ENCODE data around the gene DDX24.

Gene DDX24, protein sequence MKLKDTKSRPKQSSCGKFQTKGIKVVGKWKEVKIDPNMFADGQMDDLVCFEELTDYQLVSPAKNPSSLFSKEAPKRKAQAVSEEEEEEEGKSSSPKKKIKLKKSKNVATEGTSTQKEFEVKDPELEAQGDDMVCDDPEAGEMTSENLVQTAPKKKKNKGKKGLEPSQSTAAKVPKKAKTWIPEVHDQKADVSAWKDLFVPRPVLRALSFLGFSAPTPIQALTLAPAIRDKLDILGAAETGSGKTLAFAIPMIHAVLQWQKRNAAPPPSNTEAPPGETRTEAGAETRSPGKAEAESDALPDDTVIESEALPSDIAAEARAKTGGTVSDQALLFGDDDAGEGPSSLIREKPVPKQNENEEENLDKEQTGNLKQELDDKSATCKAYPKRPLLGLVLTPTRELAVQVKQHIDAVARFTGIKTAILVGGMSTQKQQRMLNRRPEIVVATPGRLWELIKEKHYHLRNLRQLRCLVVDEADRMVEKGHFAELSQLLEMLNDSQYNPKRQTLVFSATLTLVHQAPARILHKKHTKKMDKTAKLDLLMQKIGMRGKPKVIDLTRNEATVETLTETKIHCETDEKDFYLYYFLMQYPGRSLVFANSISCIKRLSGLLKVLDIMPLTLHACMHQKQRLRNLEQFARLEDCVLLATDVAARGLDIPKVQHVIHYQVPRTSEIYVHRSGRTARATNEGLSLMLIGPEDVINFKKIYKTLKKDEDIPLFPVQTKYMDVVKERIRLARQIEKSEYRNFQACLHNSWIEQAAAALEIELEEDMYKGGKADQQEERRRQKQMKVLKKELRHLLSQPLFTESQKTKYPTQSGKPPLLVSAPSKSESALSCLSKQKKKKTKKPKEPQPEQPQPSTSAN

DNA sequence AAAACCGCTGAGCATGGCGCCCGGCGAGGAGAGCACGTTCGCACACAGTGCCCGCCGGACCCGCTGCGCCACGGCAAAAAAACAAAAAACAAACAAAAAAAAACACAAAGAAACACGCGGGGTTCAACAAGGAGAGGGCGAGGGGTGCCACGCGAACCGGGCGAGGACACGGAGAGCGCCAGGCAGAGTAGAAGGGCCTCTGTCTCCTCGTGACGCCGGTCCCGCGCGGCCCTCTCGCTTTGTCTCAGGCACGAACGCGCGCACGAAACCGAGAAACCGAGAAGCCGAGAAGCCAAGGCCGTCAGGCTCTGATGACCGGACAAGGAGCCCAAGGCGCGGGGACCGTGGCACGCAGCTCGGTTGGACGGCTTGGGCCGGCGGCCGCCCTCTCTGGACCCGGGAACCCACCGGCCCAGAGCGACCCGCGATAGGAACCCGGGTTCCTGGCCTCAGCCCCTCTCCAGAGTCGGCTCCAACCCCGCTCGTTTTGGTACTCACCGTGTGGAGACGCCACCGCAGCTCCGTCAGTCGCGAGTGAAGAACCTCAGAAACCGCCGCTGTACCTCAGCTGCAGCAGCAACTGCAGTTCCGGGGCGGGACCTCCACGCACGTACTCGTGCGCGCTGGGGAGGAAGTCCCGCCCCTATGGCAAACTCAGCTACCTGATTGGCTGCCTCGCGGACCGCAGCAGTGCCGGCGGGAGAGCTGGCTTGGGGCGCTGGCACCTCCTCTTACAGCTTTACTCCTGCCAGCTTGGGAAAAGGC is at the start of gene DDX24, which contains the start of gene IFI27L1:
Gene DDX24 (minus strand): TSS at position 582 of the 765 bp plus-strand sequence. CDS start 1,460 bp downstream, outside the sequence.
Gene IFI27L1 (plus strand): TSS at position 690 of the 765 bp plus-strand sequence. CDS start 15,628 bp downstream, outside the sequence.
- peak; percentile 97 for DNase-seq

DNA sequence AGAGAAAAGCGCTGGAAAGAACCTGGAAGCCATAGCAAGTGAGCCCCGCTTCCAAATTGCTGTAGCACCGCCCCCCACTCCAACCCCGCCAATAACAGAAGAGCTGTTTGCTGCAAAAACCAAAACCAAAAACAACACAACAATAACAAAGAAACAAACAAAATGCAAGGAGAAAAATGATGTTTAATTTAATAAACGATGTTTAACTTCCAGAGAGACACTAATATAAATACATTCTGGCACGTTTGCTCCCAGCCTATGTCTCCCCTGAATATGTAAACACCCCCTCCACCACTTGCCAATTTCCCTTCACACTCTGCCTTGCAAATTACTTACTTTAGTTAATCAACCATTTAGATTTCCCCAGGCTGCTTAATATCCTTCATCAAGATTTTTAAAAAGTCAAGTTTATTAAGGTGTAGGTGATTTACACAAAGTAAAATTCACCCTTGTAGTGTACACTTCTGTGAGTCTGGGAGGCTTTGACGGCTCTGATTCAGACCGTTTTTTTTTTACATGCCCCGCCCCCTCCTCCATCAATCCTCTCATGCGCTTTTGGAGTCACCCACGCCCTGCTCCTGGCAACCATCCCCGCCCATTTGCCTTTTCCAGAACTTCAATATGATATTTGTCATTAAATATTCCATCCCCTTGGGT is 48.9 kb upstream of the DDX24 start:
- DNase-seq = peak; percentile 42

DNA sequence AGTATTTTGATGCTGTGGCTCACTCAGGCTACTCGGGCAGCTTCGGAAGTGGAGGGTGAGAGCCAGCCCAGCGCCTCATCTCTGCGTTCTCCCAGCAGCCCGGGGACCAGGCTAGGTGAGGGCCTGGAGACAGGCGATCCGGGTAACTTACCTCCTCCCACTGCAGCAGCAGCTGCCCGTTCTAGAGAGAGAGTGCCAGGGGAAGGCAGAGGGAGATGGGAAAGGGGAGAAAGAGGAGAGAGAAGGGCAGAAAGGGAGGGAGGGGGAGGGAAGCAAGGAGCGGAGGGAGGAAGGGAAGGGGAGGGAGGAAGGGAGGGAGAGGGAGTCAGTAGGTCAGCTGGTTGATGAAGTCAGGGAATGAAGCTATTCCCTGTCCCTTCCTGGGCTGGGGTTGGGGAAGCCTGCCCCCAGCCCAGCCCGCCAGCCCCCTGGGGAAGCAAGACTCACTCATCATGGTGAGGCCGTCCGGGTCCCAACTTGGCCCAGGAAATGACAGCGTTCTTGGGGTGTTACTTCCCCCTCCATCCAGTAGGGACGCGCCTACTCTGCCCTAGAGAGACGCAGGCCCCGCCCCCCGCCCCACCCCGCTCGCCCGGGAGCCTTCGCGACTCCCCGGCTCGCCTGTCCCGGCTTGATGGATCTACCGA is 48.2 kb upstream of the DDX24 start, which contains the start of gene IFI27L2:
Gene IFI27L2 (minus strand): TSS at position 494 of the 647 bp plus-strand sequence. CDS start 40 bp downstream, at position 454.
- peak; percentile 79 for DNase-seq

DNA sequence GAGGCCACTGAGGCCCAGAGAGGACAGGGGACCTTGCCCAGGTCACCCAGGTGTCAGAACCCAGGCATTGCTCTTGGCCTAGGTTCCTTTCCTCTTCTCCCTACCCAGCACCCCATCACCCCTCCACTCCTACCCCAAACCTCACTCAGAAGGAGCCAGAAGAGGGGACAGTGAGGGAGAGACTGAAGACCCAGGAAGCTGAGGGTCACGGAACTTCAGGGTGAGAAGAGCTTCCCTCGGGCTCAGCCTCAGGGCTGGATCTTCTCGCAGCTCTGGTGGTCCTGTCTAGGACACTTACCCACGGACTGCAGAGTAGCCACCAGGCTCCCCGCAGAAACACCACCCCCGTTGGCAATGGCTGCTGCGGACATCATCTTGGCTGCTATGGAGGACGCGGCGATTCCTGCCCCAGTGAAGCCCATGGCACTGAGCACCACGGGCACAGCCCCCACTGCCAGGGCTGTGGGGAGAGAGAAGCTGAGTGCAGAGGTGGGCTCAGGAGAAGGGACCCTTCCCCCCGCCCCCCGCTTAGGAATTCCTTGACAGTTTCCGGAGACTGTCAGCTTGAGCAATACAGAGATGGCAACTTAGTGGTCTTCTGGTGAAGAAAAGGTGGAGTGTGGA is 47.3 kb upstream of the DDX24 start:
- DNase-seq = no peak

DNA sequence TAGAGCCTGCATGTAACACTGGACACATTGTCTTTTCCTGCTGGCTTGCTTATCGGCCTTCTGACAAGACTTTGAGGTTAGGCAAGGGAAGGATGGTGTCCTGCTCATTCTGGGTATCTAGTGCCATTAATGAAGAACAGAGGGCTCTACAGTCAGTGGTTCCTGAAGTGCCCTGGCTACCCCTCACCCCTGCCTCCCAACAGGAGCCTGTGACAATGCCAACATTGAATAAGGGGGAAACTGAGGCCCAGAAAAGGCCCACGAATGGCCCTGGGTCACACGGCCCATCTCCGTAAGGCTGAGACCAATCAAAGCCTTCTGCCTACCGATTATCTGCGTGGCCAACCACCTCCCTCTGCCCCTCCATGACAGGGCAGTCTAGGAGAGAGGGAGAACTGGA is 46.3 kb upstream of the DDX24 start:
- no peak for DNase-seq

DNA sequence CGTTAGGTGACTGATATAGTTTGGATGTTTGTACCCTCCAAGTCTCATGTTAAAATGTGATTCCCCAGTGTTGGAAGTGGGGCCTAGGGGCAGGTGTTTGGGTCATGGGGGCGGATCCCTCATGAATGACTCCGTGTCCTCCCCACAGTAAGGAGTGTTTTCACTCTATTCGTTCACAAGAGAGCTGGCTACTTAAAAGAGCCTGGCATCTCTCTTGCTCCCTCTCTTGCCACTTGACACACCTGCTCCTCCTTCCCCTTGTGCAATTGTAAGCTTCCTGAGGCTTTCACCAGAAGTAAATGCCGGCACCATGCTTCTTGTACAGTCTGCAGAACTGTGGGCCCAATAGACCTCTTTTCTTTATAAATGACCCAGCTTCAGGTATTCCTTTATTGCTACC is 45.8 kb upstream of the DDX24 start:
- DNase-seq = no peak

DNA sequence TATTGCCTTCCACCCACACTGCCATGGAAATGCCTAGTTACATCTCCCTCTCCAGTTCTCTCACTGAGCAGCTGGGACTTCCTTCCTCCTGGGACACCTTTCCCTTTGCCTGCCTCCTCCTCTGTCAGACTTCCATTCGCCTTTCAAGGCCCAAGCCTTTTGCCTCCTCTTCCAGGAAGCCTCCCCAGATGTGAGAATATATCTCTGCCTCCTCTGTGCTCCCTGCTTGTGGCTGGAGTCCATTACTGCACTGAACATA is 45.3 kb upstream of the DDX24 start:
- DNase-seq = no peak

DNA sequence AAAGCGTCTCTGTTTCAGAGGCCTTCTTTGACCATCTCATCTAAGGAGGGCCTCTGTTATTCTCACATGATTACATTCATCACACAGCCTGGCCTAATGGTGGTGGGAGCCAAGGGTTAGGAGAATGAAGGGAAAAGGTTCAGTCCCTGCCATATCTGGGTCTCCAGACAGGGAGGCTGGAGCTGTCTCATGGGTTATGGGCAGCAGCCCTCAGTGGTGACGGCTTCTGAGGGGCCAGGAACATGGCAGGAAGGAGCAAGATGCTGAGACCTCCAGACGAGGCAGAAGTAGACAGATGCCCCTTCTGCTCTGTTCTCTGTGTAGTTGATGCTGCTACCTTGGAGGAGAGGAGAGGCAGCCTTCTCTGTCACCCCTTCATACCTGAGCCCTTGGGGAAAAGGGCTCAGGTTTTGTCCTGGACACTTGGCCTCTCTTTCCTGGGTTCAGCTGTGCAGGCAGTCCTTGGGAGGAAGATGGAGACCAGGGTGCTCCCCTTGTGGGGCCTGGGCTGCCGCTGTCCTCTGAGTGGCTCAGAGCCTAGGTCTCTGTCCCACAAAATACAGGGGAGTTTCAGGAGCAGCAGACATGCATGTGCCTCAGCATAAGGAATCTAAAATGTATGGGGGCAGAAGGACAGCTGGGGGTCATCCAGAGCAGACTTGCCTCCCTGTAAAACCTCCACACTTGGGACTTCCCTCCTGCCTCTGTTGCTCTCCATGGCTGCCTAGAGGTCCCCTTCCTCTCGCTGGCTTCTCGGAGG is 44.8 kb upstream of the DDX24 start:
- no peak for DNase-seq

DNA sequence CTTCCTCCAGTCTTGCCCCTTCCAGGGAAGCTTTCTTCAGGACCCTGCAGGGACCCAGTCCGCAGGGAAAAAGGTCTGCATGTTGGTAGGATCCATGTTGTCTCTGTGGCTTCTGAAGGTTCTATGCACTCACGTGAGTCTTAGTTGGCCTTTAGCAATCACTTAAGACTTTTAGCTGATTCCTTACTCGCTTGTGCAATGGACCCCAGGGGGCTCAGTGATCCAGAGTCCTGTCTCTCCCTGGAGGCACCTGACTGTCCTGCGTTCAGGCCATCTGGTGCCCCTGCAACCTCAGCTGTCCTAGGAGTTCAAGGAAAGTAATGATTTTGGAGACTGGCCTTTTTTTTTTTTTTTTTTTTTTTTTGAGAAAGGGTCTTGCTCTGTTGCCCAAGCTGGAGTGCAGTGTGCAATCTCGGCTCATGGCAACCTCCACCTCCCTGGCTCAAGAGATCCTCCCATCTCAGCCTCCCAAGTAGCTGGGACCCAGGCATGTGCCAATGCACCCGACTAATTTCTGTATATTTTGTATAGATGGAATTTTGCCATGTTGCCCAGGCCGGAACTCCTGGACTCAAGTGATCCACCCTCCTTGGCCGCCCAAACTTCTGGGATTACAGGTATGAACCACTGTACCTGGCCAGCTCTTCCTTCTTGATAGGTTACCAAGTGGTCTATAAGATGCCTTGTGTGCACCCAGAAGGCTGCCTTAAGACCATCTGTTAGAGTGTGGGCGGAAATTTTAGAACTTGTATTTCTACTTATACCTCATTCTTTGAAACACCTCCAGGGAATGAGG is 43.8 kb upstream of the DDX24 start:
- DNase-seq = no peak

DNA sequence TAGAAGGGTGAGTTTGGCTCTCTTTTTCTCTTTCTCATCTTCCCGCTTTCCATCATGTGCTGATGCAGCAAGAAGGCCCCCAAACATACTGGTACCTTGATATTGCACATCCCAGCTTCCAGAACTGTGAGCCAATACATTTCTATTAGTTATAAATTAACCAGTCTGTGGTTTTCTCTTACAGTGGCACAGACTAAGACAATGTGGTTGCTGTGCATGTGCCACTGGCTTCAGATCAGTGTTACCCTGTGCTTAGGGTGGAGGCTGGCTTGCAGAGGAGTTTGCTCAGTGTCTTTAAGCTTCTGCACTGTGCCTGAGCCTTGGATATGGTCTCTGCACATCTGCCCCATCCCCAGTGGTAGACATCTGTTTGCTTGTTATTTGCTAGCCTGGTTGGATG is 42.9 kb upstream of the DDX24 start:
- DNase-seq = no peak

DNA sequence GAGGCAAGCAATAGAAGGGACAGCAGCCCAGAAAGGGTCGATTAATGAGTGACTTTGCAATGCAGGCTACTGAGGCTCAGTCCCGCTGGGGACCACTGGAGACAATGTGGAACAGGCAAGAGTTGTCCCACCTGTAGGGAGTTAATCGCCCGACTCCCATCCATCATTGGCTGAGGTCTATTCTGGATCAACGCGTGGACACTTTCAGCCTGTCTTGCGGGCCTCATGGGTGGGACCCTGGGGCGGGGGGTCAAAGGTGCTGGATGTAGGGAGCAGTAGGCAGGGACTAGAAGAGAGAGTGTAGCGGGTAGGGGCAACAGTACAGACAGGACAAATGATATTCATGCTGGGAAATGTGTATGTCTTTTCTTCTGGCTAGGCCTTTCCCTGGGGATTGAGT is 42.3 kb upstream of the DDX24 start:
- no peak for DNase-seq

DNA sequence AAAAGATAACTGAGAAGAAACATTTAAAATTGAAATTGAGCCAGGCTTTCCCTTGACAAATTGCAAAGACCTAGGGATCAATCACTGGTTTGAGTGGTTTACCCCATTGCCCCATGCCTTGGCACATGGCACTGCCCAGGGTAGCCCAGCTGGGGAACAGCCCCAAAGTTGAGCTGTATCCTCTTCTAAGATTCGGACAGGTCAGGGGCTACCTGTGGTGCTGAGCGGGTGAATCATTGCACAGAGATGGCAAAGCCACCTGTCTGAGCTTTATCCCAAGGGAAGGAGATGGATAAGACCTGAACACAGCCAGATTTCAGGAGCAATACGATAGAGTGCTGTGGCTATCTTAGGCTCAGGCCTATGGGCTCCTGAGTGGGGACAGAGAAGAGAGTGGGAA is 41.4 kb upstream of the DDX24 start:
- no peak for DNase-seq

DNA sequence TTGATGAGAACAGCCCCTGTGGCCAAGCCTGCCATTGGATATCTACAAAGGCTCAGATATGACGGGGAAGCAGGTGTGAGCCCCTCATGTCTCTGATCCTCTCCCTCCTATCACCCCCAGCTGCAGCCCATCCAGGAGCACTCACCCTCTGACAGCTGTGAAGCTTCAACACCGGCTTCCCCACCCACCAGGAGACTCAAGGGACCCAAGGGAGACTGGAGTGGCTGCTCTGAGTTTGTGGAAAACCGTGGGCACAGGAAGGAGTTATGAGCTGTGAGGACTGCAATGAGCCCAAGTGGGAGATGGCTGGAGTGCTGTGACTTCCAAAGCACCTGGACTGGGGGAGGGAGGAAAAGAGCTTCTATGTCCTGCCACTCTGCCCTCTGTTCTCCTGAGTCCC is 40.5 kb upstream of the DDX24 start:
- DNase-seq = no peak

DNA sequence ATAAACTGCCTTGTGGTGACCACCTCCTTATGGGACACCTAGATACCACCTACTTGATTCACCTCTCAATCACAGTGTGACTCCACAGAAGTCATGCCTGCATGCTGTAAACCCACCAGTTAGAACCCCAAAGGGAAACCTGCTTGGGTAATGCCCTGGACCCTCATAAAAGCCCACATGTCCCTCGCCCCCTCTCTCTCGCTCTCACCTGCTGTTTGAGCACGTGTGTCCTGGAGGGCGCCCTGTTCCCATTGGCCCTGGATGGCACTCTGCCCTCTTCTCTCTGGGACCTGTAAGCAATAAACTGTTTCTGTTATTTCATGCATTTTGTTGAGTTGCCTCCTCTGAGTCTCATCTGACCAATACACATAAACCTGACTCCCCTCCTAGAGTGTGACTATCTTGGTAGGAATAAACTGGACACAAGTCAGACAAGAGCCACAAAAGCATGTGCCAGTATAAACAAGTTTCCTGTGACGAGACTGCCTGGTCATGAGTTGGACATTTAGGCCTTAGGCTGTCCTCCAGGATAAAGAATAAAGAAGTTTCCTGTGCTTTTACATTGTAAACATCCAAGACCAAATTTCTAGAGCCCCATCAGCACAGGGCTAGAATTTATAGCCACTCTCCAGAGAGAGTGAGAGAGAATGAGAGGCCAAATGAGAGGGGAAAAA is 39.8 kb upstream of the DDX24 start:
- no peak for DNase-seq

DNA sequence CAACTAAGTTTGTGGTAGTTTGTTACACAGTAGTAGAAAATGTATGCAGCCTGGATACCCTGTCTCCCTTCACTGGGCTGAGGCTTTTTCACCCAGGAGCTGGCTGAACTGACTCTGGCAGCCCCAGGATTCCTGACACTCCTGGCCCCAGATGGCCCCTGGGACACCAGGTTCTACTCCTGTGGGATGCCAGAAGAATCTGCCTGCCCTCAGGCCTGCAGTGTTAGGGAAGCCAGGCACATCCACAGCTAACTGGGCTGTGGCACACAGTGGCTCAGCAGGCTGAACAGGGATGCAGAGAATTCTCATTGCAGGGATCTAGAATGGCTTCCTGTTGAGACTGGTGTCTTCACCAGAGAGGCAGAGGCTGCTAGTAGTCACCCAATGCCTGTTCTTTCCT is 38.1 kb upstream of the DDX24 start:
- DNase-seq = no peak

DNA sequence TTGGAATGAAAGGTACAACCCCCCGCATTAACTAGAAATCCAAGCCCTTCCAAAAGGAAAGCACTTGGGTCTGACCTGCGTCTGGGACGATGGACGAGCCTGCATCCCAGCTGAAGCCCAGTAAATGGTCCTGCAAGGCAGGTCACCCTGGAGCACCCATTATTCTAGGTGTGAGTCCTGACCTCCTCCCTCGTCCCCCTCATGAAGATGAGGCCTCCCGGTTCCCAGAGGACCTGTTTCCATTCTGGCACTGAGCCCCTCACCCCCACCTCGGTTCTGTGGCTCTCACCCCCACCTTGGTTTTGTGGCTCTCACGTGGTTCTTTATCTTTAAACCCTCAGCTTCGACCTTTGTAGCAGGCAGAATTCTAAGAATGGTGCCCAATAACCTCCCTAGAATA is 36.9 kb upstream of the DDX24 start:
- no peak for DNase-seq

DNA sequence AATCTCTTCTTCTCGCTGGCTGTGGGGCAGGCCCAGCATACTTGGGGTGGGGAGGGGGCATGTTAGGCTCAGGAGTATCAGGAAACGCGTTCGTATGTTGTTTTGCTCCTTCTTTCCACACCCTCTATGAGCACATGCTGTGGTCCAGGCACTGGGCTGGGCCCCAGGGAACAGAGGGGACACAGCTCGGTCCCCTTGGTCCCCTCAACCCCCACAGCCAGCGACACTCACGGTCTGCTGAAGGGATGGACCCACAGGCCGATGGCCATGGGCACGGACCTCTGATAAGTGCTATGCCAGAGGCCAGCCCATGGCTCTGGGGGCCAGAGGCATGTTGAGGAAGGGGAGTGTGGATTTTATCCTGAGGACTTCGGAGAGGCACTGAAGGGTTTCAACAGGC is 35.7 kb upstream of the DDX24 start:
- DNase-seq = no peak

DNA sequence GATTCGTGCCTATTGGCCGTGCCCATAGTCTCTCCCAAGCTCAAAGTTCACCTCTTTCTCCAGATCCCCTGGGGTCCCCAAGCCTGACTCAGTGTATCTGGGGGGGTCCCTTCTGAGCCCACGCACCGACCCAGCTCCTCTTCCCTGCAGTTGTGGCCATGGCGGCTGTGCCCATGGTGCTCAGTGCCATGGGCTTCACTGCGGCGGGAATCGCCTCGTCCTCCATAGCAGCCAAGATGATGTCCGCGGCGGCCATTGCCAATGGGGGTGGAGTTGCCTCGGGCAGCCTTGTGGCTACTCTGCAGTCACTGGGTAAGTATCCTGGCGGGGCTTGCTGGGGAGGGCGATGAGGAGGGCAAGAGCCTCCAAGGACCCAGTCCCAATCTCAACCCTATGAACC is 34.6 kb upstream of the DDX24 start:
- DNase-seq = no peak

DNA sequence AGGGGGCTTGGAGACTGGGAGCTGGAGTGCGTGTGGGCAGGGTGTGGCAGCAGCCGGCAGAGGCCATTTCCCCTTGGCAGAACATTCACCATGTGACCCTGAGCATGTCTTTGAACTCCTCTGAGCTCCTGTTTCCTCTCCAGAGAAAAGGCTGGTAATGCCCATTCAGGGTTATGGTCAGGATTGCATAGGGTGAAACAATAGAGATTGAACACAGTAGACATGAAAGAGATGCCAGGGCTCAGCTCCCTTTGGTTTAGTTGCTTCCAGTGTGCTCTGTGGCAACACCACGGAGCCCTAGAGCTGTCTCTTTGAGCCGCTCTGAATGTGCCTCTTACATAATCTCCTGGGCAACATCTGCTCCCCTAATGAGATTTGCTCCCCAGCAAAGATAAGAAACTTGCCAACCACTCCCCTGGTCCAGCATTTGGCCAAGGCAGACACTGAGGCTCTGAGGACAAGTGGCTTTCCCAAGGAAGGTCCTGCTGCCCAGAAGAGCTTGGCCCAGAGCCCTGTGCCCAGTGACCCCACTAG is 34.1 kb upstream of the DDX24 start:
- DNase-seq = no peak

All from CD4-positive, alpha-beta T cell treated with Interleukin-17A for 1 hour (primary cell).